NCI-H2081 treated with DMSO at 0.1 percent for 48 hours (cell line): ENCODE measurements around the gene PIWIL1.

Source experiments
- DNase-seq: peaks from one replicate; lab custom pipeline; 2025; lab: John Stamatoyannopoulos, UW

The PIWIL1 gene

GRCh38 chr12:130374083-130374482 lies 36.4 kb downstream of the PIWIL1 start:
- no peak for DNase-seq

DNA sequence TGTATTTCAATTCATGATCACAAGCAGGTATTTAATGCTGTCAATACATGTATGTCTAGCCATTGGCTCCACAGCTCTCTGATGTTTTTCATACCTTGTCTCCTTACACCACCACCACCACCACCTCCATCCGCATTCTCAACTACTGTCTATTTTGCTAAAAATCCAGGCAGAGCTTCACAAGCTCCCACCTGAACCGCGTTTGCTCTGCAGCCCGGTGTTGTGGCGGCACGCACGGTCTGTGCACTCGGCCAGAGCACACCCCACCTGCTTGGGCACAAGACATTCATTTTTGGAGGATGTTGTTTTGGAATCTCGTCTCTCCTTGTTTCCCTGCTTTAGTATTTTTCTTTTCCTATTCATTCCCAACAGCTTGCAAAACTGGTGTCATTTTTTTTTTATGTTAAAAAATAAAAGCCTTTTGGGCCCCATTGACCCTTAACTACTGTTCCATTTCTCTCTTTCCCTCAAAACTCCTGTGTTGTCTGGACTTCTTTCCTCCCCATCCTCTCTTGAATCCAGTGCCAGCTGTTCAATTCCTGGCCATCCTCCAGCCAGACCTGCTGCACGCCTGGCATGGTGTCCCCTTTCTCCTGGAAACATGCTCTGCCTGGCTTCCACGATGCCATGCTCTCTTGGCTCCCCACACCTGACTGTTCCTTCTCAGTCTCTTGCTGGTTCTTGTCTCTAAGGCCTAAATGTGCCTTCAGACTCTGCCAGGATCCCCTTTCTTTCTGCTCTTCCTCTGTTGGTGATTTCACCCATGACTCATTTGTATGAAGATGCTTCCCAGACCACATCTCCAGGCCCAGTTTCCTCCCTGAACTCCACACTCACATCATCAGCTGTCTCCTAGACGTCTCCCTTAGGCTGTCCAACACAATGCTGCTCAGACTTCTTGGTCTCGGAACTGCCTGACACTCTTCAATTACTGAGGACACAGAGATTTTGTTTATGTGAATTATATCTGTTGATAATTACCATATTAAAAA lies 37.9 kb downstream of the PIWIL1 start:
- DNase-seq = no peak

DNA sequence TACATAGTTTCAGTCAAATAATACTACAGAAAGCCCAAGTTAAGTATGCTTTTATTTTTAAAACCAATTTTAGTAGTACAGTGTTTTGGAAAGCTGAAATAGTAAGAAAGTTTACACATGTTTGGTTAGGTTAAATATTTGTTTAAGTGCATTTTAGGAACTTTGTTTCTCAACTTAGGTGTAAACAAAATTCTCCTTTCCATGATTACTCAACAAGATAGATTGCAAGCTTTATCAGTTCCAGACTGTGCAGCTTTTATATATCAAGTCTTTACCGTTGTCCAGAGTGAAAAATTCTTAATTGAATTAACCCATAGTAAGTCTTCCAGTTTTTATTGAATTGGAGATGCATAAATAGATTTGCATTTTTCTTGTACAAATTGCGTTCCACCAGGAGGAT lies 45.1 kb downstream of the PIWIL1 start:
- no peak for DNase-seq

DNA sequence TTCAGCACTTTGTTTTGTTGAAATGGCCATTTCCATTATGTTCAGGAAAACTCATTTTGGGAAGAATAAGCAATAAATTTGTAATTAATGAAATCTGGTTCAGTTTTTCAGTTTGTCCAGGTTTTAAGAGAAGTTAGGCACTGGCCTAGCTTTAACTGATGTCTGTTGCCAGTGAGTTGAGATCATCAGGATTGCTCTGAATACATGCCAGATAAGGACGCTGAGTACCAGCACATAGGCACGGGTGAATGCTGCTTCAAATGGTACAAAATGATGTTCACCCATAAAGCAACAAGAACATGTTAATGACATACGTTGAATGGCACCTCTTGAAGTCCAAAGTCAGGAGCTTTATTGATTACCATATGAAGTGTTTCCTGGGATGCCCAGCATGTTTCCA lies 46.5 kb downstream of the PIWIL1 start:
- DNase-seq = no peak

- no peak for DNase-seq
These were observed 47.5 kb downstream of the PIWIL1 start for GRCh38 chr12:130385193-130385592.

GRCh38 chr12:130391186-130391585 lies 53.5 kb downstream of the PIWIL1 start:
- DNase-seq = no peak

DNA sequence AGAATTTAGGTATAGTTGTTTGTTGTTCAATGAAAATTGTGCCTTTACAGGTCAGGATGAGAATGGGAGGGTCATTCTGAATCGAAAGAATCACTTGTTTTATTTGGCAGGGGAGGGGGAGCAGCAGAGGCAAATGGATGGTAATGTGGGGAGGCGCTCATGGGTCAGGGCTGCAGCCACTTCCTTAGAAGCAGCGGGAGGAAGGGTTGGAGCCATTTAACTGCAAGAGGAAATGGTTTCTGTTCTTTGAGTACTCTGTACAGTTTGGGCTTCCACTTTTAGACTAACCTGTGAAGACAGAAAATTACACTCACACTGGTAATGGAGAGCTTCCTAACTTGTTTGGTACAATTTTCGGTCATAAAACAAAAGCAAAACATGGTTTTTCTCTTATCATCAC lies 57.2 kb downstream of the PIWIL1 start:
- DNase-seq = no peak

GRCh38 chr12:130396667-130397066 lies 59.0 kb downstream of the PIWIL1 start:
- no peak for DNase-seq

DNA sequence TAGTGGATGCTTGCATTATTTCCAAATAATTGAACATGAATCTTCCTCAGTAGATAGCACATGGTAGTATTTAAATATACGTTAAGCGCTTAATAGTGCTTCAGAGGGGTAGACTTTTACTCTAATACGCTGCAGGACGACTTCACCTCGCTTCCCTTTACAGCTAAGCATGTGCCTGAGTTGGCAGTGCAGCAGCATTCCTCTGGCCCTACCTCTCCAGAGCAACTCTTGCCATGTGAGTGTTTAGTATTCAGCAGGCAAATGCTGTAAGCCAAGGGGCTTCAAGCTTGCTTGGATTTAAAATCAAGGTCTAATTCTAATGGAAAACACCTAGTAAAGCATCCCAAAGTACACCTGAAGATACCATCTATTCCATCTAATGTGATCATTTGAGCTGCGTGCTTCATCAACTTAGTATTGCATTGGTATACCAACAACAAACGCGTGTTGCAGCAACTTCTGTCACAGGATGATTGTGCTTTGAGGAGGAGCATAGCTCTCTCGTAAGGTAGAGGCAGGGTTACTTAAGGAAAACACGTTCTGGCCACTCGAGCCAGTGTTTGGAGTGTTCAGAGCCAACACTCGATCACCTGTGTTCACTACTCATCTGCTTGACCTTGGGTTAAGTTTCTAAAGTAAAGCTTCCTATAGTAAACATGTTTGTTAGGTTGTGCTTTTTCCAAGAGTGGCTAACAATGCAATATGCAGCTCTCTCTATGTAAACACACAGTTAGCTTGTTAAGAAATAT lies 60.6 kb downstream of the PIWIL1 start:
- DNase-seq = no peak

GRCh38 chr12:130401703-130402102 lies 64.0 kb downstream of the PIWIL1 start:
- no peak for DNase-seq

GRCh38 chr12:130405332-130405731 lies 67.6 kb downstream of the PIWIL1 start:
- no peak for DNase-seq

- DNase-seq = no peak
These were observed 74.7 kb downstream of the PIWIL1 start for GRCh38 chr12:130412384-130412783.

GRCh38 chr12:130413909-130414308 lies 76.2 kb downstream of the PIWIL1 start:
- no peak for DNase-seq

GRCh38 chr12:130414381-130414780 lies 76.7 kb downstream of the PIWIL1 start:
- DNase-seq = no peak

GRCh38 chr12:130418251-130418650 lies 80.6 kb downstream of the PIWIL1 start:
- no peak for DNase-seq

- no peak for DNase-seq
These were observed 81.4 kb downstream of the PIWIL1 start for GRCh38 chr12:130419116-130419515.

DNA sequence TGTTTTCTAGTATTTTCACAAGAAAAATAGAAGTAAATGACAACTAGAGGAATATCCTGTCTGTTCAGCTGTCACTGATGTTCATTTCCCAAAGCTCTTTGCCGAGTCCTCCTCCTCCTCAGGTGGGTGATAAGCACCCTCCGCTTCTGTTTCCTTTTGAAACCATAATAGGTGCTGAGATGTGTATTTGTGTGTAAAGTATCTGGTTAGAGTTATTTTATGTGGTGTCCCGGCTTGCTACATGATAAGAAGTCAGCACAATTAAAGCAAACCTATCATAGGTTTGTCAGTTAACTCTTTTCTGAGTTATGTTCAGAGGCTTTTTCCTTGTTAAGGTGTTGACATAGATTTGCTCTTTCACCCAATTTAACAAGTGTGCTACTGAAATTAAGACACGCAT lies 82.4 kb downstream of the PIWIL1 start:
- DNase-seq = no peak

DNA sequence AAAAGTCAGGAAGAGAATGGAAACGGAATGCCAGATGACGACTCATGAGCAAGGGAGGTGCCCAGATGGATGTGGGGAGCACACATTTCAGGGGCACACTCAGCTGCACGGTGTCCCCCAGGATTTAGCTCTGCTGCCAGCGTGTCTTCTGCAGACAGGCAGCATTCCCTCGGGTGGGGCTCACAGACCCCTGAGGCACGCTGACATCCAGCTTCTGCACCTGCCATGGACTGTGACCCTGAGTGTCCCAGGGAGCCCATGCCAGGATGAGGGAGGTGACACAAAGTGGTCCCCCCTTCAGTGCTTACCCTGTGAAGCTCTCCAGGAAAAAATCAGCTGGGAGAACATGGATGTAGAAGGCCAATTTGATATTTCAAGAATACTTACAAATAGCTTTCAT lies 84.2 kb downstream of the PIWIL1 start:
- no peak for DNase-seq
